ENCODE results near the gene NHEJ1. TPM values are rescaled to one million over a fixed set of nuclear protein-coding genes. Genes with fewer than 3 reads are reported as not detected.

NHEJ1 gene
- polyA plus RNA-seq, 1 of the 3 experiments (the other 2 are of a cell fraction): 16.3 TPM

GRCh38 chr2:219175486-219175885 lies 14.9 kb upstream of the NHEJ1 start:
- TF ChIP-seq ZBTB33 (IDR thresholded peaks at IDR 0.05; ENCODE audit: borderline replicate concordance, low read depth) (no peak), MAX (IDR thresholded peaks at IDR 0.05; ENCODE audit: low read depth) (no peak)
- peak overlapping the region; percentile 96 for H3K4me2 ChIP-seq
- H3K27me3 ChIP-seq (ENCODE audit: insufficient read depth): no peaks in the 10 kb centered on the region
- H4K20me1 ChIP-seq (ENCODE audit: insufficient read depth): peaks cover 10% of the 10 kb centered on the region
- peaks cover 18 to 43% of the 10 kb centered on the region in 2 experiments for H3K36me3 ChIP-seq (replicated peaks in 1 of 2; ENCODE audit: control insufficient read depth in 1 of 2, insufficient read depth in 2 of 2, low read length in 1 of 2)
- H3K9ac ChIP-seq: no peak overlapping the region
- H2AFZ ChIP-seq (ENCODE audit: low read depth): no peak overlapping the region
- H3K4me1 ChIP-seq (ENCODE audit: control insufficient read depth in 1 of 2, insufficient read depth in 2 of 2, low read depth in 1 of 2, low read length in 1 of 2): peaks cover 0 to 17% of the 10 kb centered on the region in 2 experiments; a peak in 2 of 4 replicates
- WGBS (ENCODE audit: low lambda C conversion rate): 82% methylated on average over 7 of the region's 7 CpGs
- DNase-seq: no peak
- H3K27ac ChIP-seq (ENCODE audit: low read depth in 2 of 2, low read length in 1 of 2): no peak overlapping the region
- peak overlapping the region in 1 of 2 experiments; percentile 89; a peak in 2 of 4 replicates for H3K4me3 ChIP-seq (ENCODE audit: low read depth in 2 of 2, low read length in 1 of 2)
- peaks cover 10% of the 10 kb centered on the region for H3F3A ChIP-seq (replicated peaks; ENCODE audit: insufficient read depth)
- no peaks in the 10 kb centered on the region for H3K9me2 ChIP-seq
- no peaks in the 10 kb centered on the region for H3K9me3 ChIP-seq
- ChIA-PET POLR2A (interaction anchor here (0.9 to 2.3 kb wide), 3 partner anchors 10 to 172 kb away, joined by 3 to 13 read pairs (median 5); partner anchors contain the start of gene ABCB6), CTCF (interaction anchor here (0.6 to 8.7 kb wide), 19 partner anchors 11 to 374 kb away, joined by 3 to 104 read pairs (median 4); partner anchors contain the start of genes DNAJB2, GLB1L, NHEJ1 and STK16)
- peaks cover 35% of the 10 kb centered on the region for H3K79me2 ChIP-seq (ENCODE audit: insufficient read depth)

DNA sequence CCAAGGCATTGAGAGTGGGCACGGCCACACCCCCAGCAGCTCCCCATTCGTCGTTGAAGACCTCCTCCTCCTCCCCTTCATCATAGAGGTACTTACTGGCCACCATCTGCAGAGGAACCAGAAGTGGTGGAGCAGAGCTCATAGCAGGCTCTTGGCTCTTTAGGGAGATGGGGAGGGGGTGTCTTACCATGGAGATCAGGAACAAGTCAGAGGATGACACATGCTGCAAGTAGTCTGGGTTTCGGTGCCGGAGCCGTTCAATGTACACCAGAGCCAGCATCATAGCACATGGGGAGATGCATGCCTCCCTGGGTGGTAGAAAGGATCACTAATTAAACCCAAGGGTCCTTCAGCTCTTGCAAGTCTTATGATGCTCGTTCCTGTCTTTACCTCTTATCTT lies 14.2 kb upstream of the NHEJ1 start:
- ChIA-PET POLR2A (interaction anchor here (2.3 kb wide), 1 partner anchor 44 kb away, joined by 13 read pairs; the partner anchor contains the start of gene ABCB6), CTCF (interaction anchor here (1.2 to 8.7 kb wide), 7 partner anchors 15 to 194 kb away, joined by 3 to 104 read pairs (median 12); partner anchors contain the start of genes DNAJB2 and NHEJ1)
- H3K9ac ChIP-seq: no peak overlapping the region
- TF ChIP-seq PBX3 (IDR thresholded peaks at IDR 0.05) (no peak), RCOR1 (IDR thresholded peaks at IDR 0.05; ENCODE audit: low read length) (no peak), SIN3A (IDR thresholded peaks at IDR 0.05; ENCODE audit: borderline replicate concordance, low read depth, low read length) (no peak), TCF12 (IDR thresholded peaks at IDR 0.05) (no peak), JUND (IDR thresholded peaks at IDR 0.05) (no peak), RAD21 (IDR thresholded peaks at IDR 0.05; ENCODE audit: low read length) (no peak), TAF1 (IDR thresholded peaks at IDR 0.05; ENCODE audit: borderline replicate concordance, low read depth, low read length) (no peak), GATA2 (CRISPR knock-in tag; IDR thresholded peaks at IDR 0.05) (no peak), USF2 (IDR thresholded peaks at IDR 0.05; ENCODE audit: borderline replicate concordance, low read depth, low read length) (no peak)
- TF ChIP-seq, protein P1, sequence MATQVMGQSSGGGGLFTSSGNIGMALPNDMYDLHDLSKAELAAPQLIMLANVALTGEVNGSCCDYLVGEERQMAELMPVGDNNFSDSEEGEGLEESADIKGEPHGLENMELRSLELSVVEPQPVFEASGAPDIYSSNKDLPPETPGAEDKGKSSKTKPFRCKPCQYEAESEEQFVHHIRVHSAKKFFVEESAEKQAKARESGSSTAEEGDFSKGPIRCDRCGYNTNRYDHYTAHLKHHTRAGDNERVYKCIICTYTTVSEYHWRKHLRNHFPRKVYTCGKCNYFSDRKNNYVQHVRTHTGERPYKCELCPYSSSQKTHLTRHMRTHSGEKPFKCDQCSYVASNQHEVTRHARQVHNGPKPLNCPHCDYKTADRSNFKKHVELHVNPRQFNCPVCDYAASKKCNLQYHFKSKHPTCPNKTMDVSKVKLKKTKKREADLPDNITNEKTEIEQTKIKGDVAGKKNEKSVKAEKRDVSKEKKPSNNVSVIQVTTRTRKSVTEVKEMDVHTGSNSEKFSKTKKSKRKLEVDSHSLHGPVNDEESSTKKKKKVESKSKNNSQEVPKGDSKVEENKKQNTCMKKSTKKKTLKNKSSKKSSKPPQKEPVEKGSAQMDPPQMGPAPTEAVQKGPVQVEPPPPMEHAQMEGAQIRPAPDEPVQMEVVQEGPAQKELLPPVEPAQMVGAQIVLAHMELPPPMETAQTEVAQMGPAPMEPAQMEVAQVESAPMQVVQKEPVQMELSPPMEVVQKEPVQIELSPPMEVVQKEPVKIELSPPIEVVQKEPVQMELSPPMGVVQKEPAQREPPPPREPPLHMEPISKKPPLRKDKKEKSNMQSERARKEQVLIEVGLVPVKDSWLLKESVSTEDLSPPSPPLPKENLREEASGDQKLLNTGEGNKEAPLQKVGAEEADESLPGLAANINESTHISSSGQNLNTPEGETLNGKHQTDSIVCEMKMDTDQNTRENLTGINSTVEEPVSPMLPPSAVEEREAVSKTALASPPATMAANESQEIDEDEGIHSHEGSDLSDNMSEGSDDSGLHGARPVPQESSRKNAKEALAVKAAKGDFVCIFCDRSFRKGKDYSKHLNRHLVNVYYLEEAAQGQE (IDR thresholded peaks at IDR 0.05; ENCODE audit: low read depth, low read length): no peak
- DNase-seq: no peak
- H3K27ac ChIP-seq (ENCODE audit: low read depth in 2 of 2, low read length in 1 of 2): no peak overlapping the region
- no peak overlapping the region for H3K4me3 ChIP-seq (ENCODE audit: low read depth in 2 of 2, low read length in 1 of 2)
- H3K27me3 ChIP-seq (ENCODE audit: insufficient read depth): no peaks in the 10 kb centered on the region
- no peaks in the 10 kb centered on the region for H3K9me2 ChIP-seq
- WGBS (ENCODE audit: low lambda C conversion rate): 94% methylated on average over 7 of the region's 7 CpGs
- no peaks in the 10 kb centered on the region for H3K9me3 ChIP-seq
- H3K79me2 ChIP-seq (ENCODE audit: insufficient read depth): peaks cover 28% of the 10 kb centered on the region
- H3K4me2 ChIP-seq: no peak overlapping the region
- H3K4me1 ChIP-seq (ENCODE audit: control insufficient read depth in 1 of 2, insufficient read depth in 2 of 2, low read depth in 1 of 2, low read length in 1 of 2): peaks cover 0 to 17% of the 10 kb centered on the region in 2 experiments; a peak in 2 of 4 replicates
- H4K20me1 ChIP-seq (ENCODE audit: insufficient read depth): peaks cover 10% of the 10 kb centered on the region
- H2AFZ ChIP-seq (ENCODE audit: low read depth): no peak overlapping the region
- peaks cover 10% of the 10 kb centered on the region for H3F3A ChIP-seq (replicated peaks; ENCODE audit: insufficient read depth)
- peaks cover 12 to 36% of the 10 kb centered on the region in 2 experiments for H3K36me3 ChIP-seq (replicated peaks in 1 of 2; ENCODE audit: control insufficient read depth in 1 of 2, insufficient read depth in 2 of 2, low read length in 1 of 2)
